Measurements from ENCODE around the gene HIRA. TPM values are rescaled to one million over a fixed set of nuclear protein-coding genes. Genes with fewer than 3 reads are reported as not detected.

The HIRA gene
- total and polyA plus RNA-seq, 2 experiments from 2014 or later, result 9.4 to 58.3 TPM

DNA sequence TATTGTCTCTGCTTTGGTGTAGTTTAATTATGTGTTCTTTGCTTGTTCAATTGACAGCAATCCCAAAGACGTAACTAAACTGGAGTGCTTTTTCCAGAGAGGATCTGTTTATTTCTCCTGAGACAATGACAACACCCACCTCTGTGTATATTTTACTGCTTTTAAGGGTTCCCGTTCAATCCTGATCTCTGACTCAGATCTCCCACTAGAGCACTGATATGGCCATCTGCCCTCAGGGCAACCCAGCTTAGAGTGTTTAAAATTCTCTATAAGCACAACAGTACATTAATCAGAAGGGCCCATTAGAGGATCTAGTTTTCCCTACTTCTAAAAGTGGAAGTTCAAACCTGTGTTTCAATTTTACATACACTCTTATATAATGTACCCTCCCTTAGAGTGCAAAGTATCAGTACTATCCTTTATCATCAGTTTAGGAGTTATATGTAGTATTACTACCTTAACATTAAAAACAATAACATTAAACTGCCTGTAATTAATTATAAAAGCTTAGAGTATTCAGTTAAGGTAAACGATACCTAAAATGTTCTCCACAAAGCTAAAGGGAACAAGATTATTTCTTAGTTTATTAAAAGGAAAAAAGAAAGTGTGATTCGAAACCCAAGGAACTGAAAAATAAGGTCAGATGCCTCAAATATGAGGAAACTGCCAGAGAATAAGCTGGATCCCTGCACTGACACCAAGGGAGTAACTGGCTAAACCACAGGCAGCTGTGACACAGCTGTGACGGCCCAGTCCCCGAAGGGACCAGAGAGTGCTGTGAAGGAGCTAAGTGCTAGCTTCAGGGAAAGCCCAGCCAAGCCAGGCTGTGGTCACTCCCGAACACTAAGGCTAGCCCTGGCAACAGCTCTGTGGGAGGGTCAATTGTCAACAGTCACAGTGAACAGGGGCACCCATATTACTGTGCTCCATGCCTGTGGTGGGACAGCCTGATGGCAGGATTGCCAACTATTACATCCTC lies 32.2 kb upstream of the HIRA start:
- H3K27me3 Mint-ChIP-seq (ENCODE audit: insufficient read depth, low read depth, poor library complexity), result no peaks in the 10 kb centered on the region
- Histone ChIP-seq H3K4me2 (no peak overlapping the region), H3K79me2 (replicated peaks; ENCODE audit: insufficient read depth) (no peaks in the 10 kb centered on the region; the same call in 1 of the 2 replicates), H3K9me2 (ENCODE audit: insufficient read depth) (no peaks in the 10 kb centered on the region), H3K27ac (ENCODE audit: low read depth) (no peak overlapping the region), H4K20me1 (replicated peaks; ENCODE audit: insufficient read depth) (peaks cover 11% of the 10 kb centered on the region), H3K36me3 (ENCODE audit: insufficient read depth) (peaks cover 31% of the 10 kb centered on the region), H3K4me3 (no peak overlapping the region), H2AFZ (no peak overlapping the region), H3K27me3 (ENCODE audit: insufficient read depth) (no peaks in the 10 kb centered on the region), H3K4me1 (ENCODE audit: insufficient read depth) (no peaks in the 10 kb centered on the region), H3F3A (replicated peaks; ENCODE audit: low read depth) (no peaks in the 10 kb centered on the region)
- ATAC-seq (no peak), DNase-seq (ENCODE audit: low spot score) (no peak)
- no peak for TF ChIP-seq EZH2 (IDR thresholded peaks at IDR 0.05; ENCODE audit: low read depth, unreplicated experiment)
- TF ChIP-seq, protein P1, sequence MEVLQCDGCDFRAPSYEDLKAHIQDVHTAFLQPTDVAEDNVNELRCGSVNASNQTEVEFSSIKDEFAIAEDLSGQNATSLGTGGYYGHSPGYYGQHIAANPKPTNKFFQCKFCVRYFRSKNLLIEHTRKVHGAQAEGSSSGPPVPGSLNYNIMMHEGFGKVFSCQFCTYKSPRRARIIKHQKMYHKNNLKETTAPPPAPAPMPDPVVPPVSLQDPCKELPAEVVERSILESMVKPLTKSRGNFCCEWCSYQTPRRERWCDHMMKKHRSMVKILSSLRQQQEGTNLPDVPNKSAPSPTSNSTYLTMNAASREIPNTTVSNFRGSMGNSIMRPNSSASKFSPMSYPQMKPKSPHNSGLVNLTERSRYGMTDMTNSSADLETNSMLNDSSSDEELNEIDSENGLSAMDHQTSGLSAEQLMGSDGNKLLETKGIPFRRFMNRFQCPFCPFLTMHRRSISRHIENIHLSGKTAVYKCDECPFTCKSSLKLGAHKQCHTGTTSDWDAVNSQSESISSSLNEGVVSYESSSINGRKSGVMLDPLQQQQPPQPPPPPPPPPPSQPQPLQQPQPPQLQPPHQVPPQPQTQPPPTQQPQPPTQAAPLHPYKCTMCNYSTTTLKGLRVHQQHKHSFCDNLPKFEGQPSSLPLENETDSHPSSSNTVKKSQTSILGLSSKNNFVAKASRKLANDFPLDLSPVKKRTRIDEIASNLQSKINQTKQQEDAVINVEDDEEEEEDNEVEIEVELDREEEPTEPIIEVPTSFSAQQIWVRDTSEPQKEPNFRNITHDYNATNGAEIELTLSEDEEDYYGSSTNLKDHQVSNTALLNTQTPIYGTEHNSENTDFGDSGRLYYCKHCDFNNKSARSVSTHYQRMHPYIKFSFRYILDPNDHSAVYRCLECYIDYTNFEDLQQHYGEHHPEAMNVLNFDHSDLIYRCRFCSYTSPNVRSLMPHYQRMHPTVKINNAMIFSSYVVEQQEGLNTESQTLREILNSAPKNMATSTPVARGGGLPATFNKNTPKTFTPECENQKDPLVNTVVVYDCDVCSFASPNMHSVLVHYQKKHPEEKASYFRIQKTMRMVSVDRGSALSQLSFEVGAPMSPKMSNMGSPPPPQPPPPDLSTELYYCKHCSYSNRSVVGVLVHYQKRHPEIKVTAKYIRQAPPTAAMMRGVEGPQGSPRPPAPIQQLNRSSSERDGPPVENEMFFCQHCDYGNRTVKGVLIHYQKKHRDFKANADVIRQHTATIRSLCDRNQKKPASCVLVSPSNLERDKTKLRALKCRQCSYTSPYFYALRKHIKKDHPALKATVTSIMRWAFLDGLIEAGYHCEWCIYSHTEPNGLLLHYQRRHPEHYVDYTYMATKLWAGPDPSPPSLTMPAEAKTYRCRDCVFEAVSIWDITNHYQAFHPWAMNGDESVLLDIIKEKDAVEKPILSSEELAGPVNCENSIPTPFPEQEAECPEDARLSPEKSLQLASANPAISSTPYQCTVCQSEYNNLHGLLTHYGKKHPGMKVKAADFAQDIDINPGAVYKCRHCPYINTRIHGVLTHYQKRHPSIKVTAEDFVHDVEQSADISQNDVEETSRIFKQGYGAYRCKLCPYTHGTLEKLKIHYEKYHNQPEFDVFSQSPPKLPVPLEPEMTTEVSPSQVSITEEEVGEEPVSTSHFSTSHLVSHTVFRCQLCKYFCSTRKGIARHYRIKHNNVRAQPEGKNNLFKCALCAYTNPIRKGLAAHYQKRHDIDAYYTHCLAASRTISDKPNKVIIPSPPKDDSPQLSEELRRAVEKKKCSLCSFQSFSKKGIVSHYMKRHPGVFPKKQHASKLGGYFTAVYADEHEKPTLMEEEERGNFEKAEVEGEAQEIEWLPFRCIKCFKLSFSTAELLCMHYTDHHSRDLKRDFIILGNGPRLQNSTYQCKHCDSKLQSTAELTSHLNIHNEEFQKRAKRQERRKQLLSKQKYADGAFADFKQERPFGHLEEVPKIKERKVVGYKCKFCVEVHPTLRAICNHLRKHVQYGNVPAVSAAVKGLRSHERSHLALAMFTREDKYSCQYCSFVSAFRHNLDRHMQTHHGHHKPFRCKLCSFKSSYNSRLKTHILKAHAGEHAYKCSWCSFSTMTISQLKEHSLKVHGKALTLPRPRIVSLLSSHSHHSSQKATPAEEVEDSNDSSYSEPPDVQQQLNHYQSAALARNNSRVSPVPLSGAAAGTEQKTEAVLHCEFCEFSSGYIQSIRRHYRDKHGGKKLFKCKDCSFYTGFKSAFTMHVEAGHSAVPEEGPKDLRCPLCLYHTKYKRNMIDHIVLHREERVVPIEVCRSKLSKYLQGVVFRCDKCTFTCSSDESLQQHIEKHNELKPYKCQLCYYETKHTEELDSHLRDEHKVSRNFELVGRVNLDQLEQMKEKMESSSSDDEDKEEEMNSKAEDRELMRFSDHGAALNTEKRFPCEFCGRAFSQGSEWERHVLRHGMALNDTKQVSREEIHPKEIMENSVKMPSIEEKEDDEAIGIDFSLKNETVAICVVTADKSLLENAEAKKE (CRISPR knock-in tag; IDR thresholded peaks at IDR 0.05), result no peak
- TF ChIP-seq, protein P2, sequence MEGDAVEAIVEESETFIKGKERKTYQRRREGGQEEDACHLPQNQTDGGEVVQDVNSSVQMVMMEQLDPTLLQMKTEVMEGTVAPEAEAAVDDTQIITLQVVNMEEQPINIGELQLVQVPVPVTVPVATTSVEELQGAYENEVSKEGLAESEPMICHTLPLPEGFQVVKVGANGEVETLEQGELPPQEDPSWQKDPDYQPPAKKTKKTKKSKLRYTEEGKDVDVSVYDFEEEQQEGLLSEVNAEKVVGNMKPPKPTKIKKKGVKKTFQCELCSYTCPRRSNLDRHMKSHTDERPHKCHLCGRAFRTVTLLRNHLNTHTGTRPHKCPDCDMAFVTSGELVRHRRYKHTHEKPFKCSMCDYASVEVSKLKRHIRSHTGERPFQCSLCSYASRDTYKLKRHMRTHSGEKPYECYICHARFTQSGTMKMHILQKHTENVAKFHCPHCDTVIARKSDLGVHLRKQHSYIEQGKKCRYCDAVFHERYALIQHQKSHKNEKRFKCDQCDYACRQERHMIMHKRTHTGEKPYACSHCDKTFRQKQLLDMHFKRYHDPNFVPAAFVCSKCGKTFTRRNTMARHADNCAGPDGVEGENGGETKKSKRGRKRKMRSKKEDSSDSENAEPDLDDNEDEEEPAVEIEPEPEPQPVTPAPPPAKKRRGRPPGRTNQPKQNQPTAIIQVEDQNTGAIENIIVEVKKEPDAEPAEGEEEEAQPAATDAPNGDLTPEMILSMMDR (conservative IDR thresholded peaks at IDR 0.05; ENCODE audit: low read depth in 2 of 2), result no peak
- H3K4me3 Mint-ChIP-seq, result no peak overlapping the region
- H3K9me3 Mint-ChIP-seq, result no peaks in the 10 kb centered on the region
- no peaks in the 10 kb centered on the region for H3K4me1 Mint-ChIP-seq
- peaks cover 66% of the 10 kb centered on the region for H3K36me3 Mint-ChIP-seq (ENCODE audit: low read depth)
- H3K27ac Mint-ChIP-seq, result no peak overlapping the region
